ENCODE measurements around the gene UBE2V1. TPM values are rescaled to one million over a fixed set of nuclear protein-coding genes. Genes with fewer than 3 reads are reported as not detected.

UBE2V1 gene
- total and polyA plus RNA-seq, 2 of the 13 experiments (the other 11 are each of a cell fraction or from before 2014, with no cell fraction given), result 81.3 to 132 TPM

DNA sequence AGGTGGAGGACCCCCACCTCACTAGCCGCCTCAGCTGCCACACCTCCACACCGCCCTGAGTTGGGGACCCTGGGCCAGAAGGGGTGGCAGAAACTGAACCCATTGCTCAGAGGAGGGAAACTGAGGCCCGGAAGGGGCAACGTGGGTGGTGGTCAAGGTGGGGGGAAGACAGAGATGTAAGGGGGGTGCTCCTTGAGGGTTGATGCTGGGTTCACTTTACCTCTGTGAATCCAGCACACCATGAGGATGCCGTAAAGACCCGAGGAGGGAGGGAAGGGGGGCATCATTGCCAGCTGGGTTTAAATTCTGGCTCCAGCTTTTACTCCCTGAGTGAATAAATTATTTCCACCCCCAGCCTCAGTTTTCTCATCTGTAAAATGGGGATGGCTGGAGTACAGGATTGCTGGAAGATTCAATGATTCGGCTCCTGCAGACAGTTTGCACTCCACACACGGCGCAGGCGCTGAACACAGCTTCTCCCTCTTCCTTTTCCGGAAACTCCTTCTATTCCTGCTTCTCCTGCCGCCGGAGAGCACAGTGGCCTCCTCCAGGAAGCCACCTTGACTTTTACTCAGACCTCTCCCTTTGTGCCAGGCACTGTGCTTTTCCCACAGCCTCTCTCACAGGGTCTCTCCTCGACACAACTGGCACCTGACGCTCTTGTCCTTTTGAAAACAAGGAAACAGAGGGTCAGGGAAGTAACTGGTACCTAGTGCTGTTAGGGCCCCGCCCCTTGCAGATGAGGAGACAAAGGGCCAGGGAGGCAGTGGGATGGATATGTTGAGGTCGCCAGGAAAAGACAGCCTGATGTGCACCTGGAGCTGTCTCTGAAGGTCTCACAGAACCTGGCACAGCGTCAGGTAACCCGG, 59.4 kb downstream of the UBE2V1 start:
- Histone ChIP-seq H3K4me3 (replicated peaks in 1 of 3; ENCODE audit: insufficient read depth in 1 of 3, low read depth in 2 of 3, low read length in 3 of 3) (no peak overlapping the region), H3K79me2 (ENCODE audit: insufficient read depth, low read length) (no peaks in the 10 kb centered on the region), H3K9me3 (ENCODE audit: low read length) (no peaks in the 10 kb centered on the region), H3K4me1 (ENCODE audit: insufficient read depth, low read length) (peaks cover 51% of the 10 kb centered on the region), H2AFZ (ENCODE audit: low read length) (no peak overlapping the region), H3K27ac (ENCODE audit: extremely low read length, insufficient read depth, low read length) (no peak overlapping the region), H3K9ac (ENCODE audit: insufficient read depth, low read depth, low read length) (no peak overlapping the region), H4K20me1 (ENCODE audit: insufficient read depth, low read length) (no peaks in the 10 kb centered on the region), H3K36me3 (replicated peaks in 1 of 2; ENCODE audit: control insufficient read depth in 1 of 2, insufficient read depth in 2 of 2, low read length in 2 of 2) (no peaks in the 10 kb centered on the region), H3K27me3 (ENCODE audit: control insufficient read depth in 1 of 2, insufficient read depth in 2 of 2, low read length in 2 of 2) (peaks cover 0 to 21% of the 10 kb centered on the region in 2 experiments; a peak in 3 of 5 replicates), H3K4me2 (ENCODE audit: low read depth, low read length) (no peak overlapping the region; the same call in 1 of the 2 replicates)
- no peak; the same call in 2 of the 3 replicates for ATAC-seq
- intact Hi-C loops (cut with micrococcal nuclease; ENCODE audit: unreplicated experiment) (loop anchor here (2.0 kb wide), 1 partner anchor 17 kb away; no protein-coding TSS in a partner anchor), in situ Hi-C loops (cut with HindIII; ENCODE audit: extremely low pct_ligation_motif_present, low pct_unique_long_range_greater_than_20kb) (no loop called here)
- WGBS (ENCODE audit: low lambda C conversion rate), result 59% methylated on average over 18 of the region's 19 CpGs
- CTCF ChIA-PET (ENCODE audit: low intra/inter-chr PET ratio, low total read pairs), result interaction anchor here (1.2 kb wide), 1 partner anchor 32 kb away, joined by 3 read pairs; no protein-coding TSS in a partner anchor
- POLR2A ChIA-PET, result interaction anchor here (0.6 kb wide), 1 partner anchor 58 kb away, joined by 5 read pairs; no protein-coding TSS in a partner anchor
- DNase-seq (ENCODE audit: low spot score), result no peak
- no peak for FAIRE-seq
- BruUV-seq (replicated peaks), result no TSS peak
- TF ChIP-seq ZNF768 (CRISPR knock-in tag; IDR thresholded peaks at IDR 0.05), result 0 out of 2 replicates have a peak, but pooled peaks have one; percentile 19
- no peak for TF ChIP-seq KDM4B (CRISPR knock-in tag; IDR thresholded peaks at IDR 0.05)
- 0 out of 2 replicates have a peak, but pooled peaks have one; percentile 5 for TF ChIP-seq ZNF720 (CRISPR knock-in tag; IDR thresholded peaks at IDR 0.05)
- no peak for TF ChIP-seq ZMYM4 (CRISPR knock-in tag; IDR thresholded peaks at IDR 0.05)
- TF ChIP-seq MYC (CRISPR knock-in tag; IDR thresholded peaks at IDR 0.05; ENCODE audit: borderline replicate concordance), result 0 out of 2 replicates have a peak, but pooled peaks have one; percentile 6
- no peak for TF ChIP-seq ZNF430 (CRISPR knock-in tag; IDR thresholded peaks at IDR 0.05)
- no peak for TF ChIP-seq MXI1 (IDR thresholded peaks at IDR 0.05; ENCODE audit: borderline replicate concordance, low read depth, low read length)
- no peak for TF ChIP-seq ZNF292 (CRISPR knock-in tag; IDR thresholded peaks at IDR 0.05; ENCODE audit: borderline replicate concordance, low read depth)
- TF ChIP-seq, protein P1, sequence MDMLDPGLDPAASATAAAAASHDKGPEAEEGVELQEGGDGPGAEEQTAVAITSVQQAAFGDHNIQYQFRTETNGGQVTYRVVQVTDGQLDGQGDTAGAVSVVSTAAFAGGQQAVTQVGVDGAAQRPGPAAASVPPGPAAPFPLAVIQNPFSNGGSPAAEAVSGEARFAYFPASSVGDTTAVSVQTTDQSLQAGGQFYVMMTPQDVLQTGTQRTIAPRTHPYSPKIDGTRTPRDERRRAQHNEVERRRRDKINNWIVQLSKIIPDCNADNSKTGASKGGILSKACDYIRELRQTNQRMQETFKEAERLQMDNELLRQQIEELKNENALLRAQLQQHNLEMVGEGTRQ (IDR thresholded peaks at IDR 0.05; ENCODE audit: low read depth, low read length), result no peak
- TF ChIP-seq, protein P1 (CRISPR knock-in tag; IDR thresholded peaks at IDR 0.05; ENCODE audit: borderline replicate concordance), result no peak
- peak; percentile 86 for TF ChIP-seq ZNF629 (CRISPR knock-in tag; conservative IDR thresholded peaks at IDR 0.05)
- no peak for TF ChIP-seq ZNF34 (CRISPR knock-in tag; IDR thresholded peaks at IDR 0.05; ENCODE audit: borderline replicate concordance)
- TF ChIP-seq ZNF562 (CRISPR knock-in tag; IDR thresholded peaks at IDR 0.05; ENCODE audit: borderline replicate concordance), result no peak
- TF ChIP-seq ZMYM3 (CRISPR knock-in tag; IDR thresholded peaks at IDR 0.05), result 0 out of 2 replicates have a peak, but pooled peaks have one; percentile 50
- no peak for TF ChIP-seq ZNF543 (CRISPR knock-in tag; IDR thresholded peaks at IDR 0.05)
- no peak for TF ChIP-seq KDM5B (CRISPR knock-in tag; IDR thresholded peaks at IDR 0.05; ENCODE audit: borderline replicate concordance)
- TF ChIP-seq ZSCAN21 (CRISPR knock-in tag; IDR thresholded peaks at IDR 0.05; ENCODE audit: borderline replicate concordance), result 0 out of 2 replicates have a peak, but pooled peaks have one; percentile 27
- TF ChIP-seq, protein P2, sequence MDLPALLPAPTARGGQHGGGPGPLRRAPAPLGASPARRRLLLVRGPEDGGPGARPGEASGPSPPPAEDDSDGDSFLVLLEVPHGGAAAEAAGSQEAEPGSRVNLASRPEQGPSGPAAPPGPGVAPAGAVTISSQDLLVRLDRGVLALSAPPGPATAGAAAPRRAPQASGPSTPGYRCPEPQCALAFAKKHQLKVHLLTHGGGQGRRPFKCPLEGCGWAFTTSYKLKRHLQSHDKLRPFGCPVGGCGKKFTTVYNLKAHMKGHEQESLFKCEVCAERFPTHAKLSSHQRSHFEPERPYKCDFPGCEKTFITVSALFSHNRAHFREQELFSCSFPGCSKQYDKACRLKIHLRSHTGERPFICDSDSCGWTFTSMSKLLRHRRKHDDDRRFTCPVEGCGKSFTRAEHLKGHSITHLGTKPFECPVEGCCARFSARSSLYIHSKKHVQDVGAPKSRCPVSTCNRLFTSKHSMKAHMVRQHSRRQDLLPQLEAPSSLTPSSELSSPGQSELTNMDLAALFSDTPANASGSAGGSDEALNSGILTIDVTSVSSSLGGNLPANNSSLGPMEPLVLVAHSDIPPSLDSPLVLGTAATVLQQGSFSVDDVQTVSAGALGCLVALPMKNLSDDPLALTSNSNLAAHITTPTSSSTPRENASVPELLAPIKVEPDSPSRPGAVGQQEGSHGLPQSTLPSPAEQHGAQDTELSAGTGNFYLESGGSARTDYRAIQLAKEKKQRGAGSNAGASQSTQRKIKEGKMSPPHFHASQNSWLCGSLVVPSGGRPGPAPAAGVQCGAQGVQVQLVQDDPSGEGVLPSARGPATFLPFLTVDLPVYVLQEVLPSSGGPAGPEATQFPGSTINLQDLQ (CRISPR knock-in tag; IDR thresholded peaks at IDR 0.05), result no peak
- no peak for TF ChIP-seq RNF2 (conservative IDR thresholded peaks at IDR 0.05; ENCODE audit: low read depth)
- no peak for TF ChIP-seq ZNF33A (CRISPR knock-in tag; IDR thresholded peaks at IDR 0.05; ENCODE audit: borderline replicate concordance)
